Measurements from ENCODE around the gene ANKRD23.

Gene ANKRD23

GRCh38 chr2:96861074-96861473 is 17.3 kb upstream of the ANKRD23 start:
- no peak for DNase-seq (ENCODE audit: low read depth)
- TF ChIP-seq CTCF (IDR thresholded peaks at IDR 0.05; ENCODE audit: insufficient read depth, low read depth, low read length, missing control alignments) = no peak
- H3K4me3 ChIP-seq (ENCODE audit: low read length) = no peak overlapping the region

- no peak overlapping the region for H3K4me3 ChIP-seq (ENCODE audit: low read length)
- TF ChIP-seq CTCF (IDR thresholded peaks at IDR 0.05; ENCODE audit: insufficient read depth, low read depth, low read length, missing control alignments) = no peak
- no peak for DNase-seq (ENCODE audit: low read depth)
These were observed 16.5 kb upstream of the ANKRD23 start for GRCh38 chr2:96860065-96861029.

GRCh38 chr2:96859681-96860064 is 15.9 kb upstream of the ANKRD23 start:
- TF ChIP-seq CTCF (IDR thresholded peaks at IDR 0.05; ENCODE audit: insufficient read depth, low read depth, low read length, missing control alignments) = no peak
- DNase-seq (ENCODE audit: low read depth) = no peak
- no peak overlapping the region for H3K4me3 ChIP-seq (ENCODE audit: low read length)

- no peak for DNase-seq (ENCODE audit: low read depth)
- H3K4me3 ChIP-seq (ENCODE audit: low read length) = no peak overlapping the region
- TF ChIP-seq CTCF (IDR thresholded peaks at IDR 0.05; ENCODE audit: insufficient read depth, low read depth, low read length, missing control alignments) = no peak
These were observed 15.4 kb upstream of the ANKRD23 start for GRCh38 chr2:96859099-96859649.

GRCh38 chr2:96857667-96858372 is 14.0 kb upstream of the ANKRD23 start, which contains the start of gene ANKRD39:
ANKRD39 (minus strand) TSS chr2:96858016; CDS start chr2:96857987, 29 bp downstream.
- peak; percentile 51 for TF ChIP-seq CTCF (IDR thresholded peaks at IDR 0.05; ENCODE audit: insufficient read depth, low read depth, low read length, missing control alignments)
- DNase-seq (ENCODE audit: low read depth) = peak; percentile 99
- H3K4me3 ChIP-seq (ENCODE audit: low read length) = peak within 1 kb of the TSS; percentile 68

GRCh38 chr2:96856776-96857666 is 13.2 kb upstream of the ANKRD23 start:
- no peak for DNase-seq (ENCODE audit: low read depth)
- TF ChIP-seq CTCF (IDR thresholded peaks at IDR 0.05; ENCODE audit: insufficient read depth, low read depth, low read length, missing control alignments) = no peak

More at GRCh38 chr2:96856776-96857666, 13.2 kb upstream of the ANKRD23 start:
- peak overlapping the region; percentile 68 for H3K4me3 ChIP-seq (ENCODE audit: low read length)

All from epithelial cell of esophagus (primary cell).